Motor neuron (in vitro differentiated cells): ENCODE measurements around the gene C5orf15. TPM values are rescaled to one million over a fixed set of nuclear protein-coding genes. Genes with fewer than 3 reads are reported as not detected.
"Not testable (repeated sequence)": the region's sequence is repeated elsewhere in the genome, so short reads cannot be mapped to it uniquely, and the experiment has no call there.

Experiments used
- ATAC-seq, 8 experiments: fragments of 200-7000 bp; cut with Tn5 transposase; replicated peaks in 6 of 8; 2 replicates each; pipeline ENCODE4 v1.8.0; 2021; ENCODE audit warnings: mild to moderate bottlenecking in 8 of 8, moderate library complexity in 8 of 8
- H3K27ac ChIP-seq, 2 donors: fragments of 250-450 bp; sonication (Bioruptor Pico); 2 replicates each; pipeline ENCODE4 v1.9.0; 2021; ENCODE audit warnings: antibody characterized with exemption in 2 of 2, mild to moderate bottlenecking in 2 of 2, moderate library complexity in 1 of 2
- H3K4me1 ChIP-seq, 2 donors: fragments of 250-450 bp; sonication (Bioruptor Pico); replicated peaks in 1 of 2; 2 replicates each; pipeline ENCODE4 v1.6.1; 2021; ENCODE audit warnings: antibody characterized with exemption in 2 of 2, mild to moderate bottlenecking in 2 of 2, moderate library complexity in 1 of 2
- H3K4me3 ChIP-seq, 5 donors: fragments of 250-450 bp; sonication (Bioruptor Pico); 2 replicates each; pipeline ENCODE4 v1.9.0; 2021; ENCODE audit warnings: antibody characterized with exemption in 5 of 5, mild to moderate bottlenecking in 5 of 5, moderate library complexity in 4 of 5
- WGBS, 10 experiments: fragments of 450-650 bp; shearing (Covaris generic); methylation state at CpG; one replicate each; pipeline ENCODE4 v1.0.0; 2022; 5-methylcytosine and 5-hydroxymethylcytosine counted together
- in situ Hi-C, 9 experiments: fragments of 400-800 bp; cut with MboI; loops; one replicate each; pipeline ENCODE4 v1.15.0; 2021; ENCODE audit warnings: low sequenced_read_pairs in 9 of 9, low pct_unique_long_range_greater_than_20kb in 2 of 9; ENCODE audit not compliant: unreplicated experiment in 9 of 9
- total RNA-seq, 8 experiments: library from RNA; unstranded; fragments of 300-600 nt; gene quantifications; 2 replicates each; pipeline versions ENCODE4 v1.2.3 to v1.2.4, GENCODE V29; 2022

C5orf15 gene
- total RNA-seq, 8 experiments from 2014 or later = 27.3 to 92.6 (median 46.9) TPM

DNA sequence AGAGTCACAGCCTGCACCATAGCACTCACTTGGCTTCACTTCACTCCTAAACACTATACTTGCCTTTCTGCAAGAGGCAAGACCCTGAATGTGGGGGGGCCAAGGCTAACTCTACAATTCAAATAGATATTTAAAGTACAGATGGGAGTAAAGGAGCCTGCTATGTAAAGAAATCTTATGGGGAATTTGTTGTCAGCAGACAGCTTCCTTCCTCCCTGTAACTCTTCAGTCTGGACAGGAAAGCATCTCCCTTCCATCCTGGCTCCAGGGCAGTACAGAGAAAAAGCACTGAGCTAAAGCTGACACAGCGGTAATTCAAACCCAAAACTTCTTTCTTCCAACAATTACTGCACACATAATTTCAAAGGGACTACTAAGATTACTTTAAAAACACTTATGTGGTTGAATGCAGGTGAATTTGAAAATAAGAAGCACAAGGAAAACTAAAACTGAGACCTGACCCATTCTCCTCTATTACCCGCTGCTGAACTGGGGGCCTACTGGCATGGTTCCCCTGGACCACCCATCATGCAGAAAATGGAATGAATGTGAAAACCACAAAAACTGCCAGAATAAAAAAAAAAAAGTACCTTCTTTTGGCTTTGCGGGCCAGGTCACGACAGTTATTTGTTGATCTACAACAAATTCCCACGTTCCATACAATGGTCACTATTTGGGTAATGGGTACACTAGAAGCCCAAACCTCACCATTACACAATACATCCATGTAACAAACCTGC lies 22.9 kb upstream of the C5orf15 start:
- in situ Hi-C loops = loop anchor here in 1 of 9 experiments (25.0 kb wide), 1 partner anchor 879 kb away; no protein-coding TSS in a partner anchor
- no peak for ATAC-seq
- WGBS, 10 experiments = 85 to 100% (median 96%) methylated on average over 2 to 5 of the region's 5 CpGs; no CpG with 5 or more reads in 1 of the 10 experiments
- peaks cover 18 to 21% of the 10 kb centered on the region in 2 donors for H3K4me1 ChIP-seq
- no peak overlapping the region for H3K4me3 ChIP-seq
- H3K27ac ChIP-seq = no peak overlapping the region

DNA sequence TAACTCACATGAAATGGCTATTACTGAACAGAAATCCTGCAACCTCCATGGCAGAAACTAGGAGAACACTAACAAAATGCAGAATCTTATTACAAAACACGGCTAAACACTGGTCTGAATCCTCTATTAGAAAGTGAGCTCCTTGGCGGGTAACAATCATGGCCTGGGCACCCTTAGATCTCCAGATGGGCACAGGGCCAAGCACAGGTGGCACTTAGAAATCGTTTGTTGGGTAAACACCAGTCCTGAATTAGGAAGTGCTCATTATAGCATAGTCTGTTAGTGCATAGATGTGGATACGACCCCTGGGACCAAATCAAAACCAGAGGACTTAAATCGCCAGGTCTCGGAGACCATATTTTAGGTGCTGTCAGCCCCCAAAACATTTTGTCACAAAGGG lies 22.0 kb upstream of the C5orf15 start:
- peaks cover 9 to 12% of the 10 kb centered on the region in 2 donors for H3K4me1 ChIP-seq
- WGBS, 10 experiments = 73 to 94% (median 84%) methylated on average over 1 to 5 of the region's 6 CpGs; no CpG with 5 or more reads in 6 of the 10 experiments
- H3K27ac ChIP-seq = no peak overlapping the region
- no peak overlapping the region for H3K4me3 ChIP-seq
- ATAC-seq = no peak
- in situ Hi-C loops = loop anchor here in 1 of 9 experiments (25.0 kb wide), 1 partner anchor 878 kb away; no protein-coding TSS in a partner anchor

GRCh38 chr5:133985540-133986180 lies 17.2 kb upstream of the C5orf15 start:
- no peak overlapping the region for H3K27ac ChIP-seq
- H3K4me3 ChIP-seq = no peak overlapping the region
- no peak for ATAC-seq

GRCh38 chr5:133983674-133984073 lies 15.2 kb upstream of the C5orf15 start:
- Histone ChIP-seq H3K27ac (no peak overlapping the region), H3K4me3 (no peak overlapping the region), H3K4me1 (no peaks in the 10 kb centered on the region)
- peak in 5 of 8 experiments; percentile 24 to 60 (median 33) for ATAC-seq
- WGBS, 10 experiments = 59 to 100% (median 78%) methylated on average over 1 to 4 of the region's 5 CpGs
- in situ Hi-C loops = loop anchor here in 1 of 9 experiments (25.0 kb wide), 1 partner anchor 871 kb away; no protein-coding TSS in a partner anchor

More at GRCh38 chr5:133985540-133986180, 17.2 kb upstream of the C5orf15 start:
- no peaks in the 10 kb centered on the region for H3K4me1 ChIP-seq
- 93 to 100% (median 100%) methylated on average over 1 to 2 of the region's 3 CpGs; no CpG with 5 or more reads in 4 of the 10 experiments for WGBS, 10 experiments
- in situ Hi-C loops = loop anchor here in 1 of 9 experiments (25.0 kb wide), 1 partner anchor 873 kb away; no protein-coding TSS in a partner anchor

DNA sequence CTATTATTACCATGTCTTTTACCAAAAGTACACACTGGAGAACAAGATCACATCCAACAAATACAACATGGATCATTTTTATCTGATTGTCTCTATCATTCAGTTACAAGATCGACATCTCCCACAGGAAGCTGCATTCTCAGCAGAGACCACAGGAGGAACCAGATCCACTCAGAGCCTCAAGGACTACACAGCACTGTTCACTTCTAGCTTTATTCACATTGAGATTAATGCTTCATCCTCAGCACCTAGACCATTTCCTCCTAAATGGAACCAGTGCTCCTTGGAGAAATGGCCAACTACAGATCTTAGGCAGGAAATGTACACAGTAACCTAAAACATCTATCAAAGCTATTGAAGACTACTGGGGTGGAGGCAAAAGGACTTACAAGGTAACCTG lies 13.3 kb upstream of the C5orf15 start:
- WGBS, 10 experiments = 22 to 100% (median 83%) methylated on average over 1 of the region's 1 CpG; no CpG with 5 or more reads in 3 of the 10 experiments
- peak in 1 of 8 experiments; percentile 49 for ATAC-seq

GRCh38 chr5:133980652-133981051 lies 12.2 kb upstream of the C5orf15 start:
- Histone ChIP-seq H3K4me3 (no peak overlapping the region), H3K27ac (no peak overlapping the region), H3K4me1 (no peaks in the 10 kb centered on the region)
- 58 to 100% (median 96%) methylated on average over 1 to 4 of the region's 7 CpGs; no CpG with 5 or more reads in 4 of the 10 experiments for WGBS, 10 experiments
- in situ Hi-C loops = loop anchor here in 1 of 9 experiments (25.0 kb wide), 1 partner anchor 868 kb away; no protein-coding TSS in a partner anchor
- ATAC-seq = no peak

More for the DNA sequence above, 13.3 kb upstream of the C5orf15 start:
- H3K4me1 ChIP-seq = no peaks in the 10 kb centered on the region
- in situ Hi-C loops = loop anchor here in 1 of 9 experiments (25.0 kb wide), 1 partner anchor 869 kb away; no protein-coding TSS in a partner anchor
- no peak overlapping the region for H3K4me3 ChIP-seq
- H3K27ac ChIP-seq = no peak overlapping the region

DNA sequence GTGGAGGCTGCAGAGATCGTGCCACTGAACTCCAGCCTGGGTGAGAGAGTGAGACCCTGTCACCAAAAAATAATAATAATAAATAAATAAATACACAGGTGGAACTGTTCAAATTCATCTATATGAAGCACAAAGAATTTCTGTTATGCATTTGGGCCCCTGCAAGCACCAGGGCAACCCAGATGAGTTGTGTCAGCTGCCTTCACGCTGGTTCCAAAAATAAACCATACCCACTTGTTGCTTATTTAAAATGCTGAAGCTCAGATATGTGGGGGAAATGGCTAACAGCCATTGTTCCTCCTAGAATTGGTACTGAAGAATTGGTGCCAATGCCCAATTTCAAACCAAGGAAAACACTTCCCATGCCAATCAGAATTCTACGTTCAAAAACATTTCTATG lies 10.5 kb upstream of the C5orf15 start:
- 33 to 100% (median 86%) methylated on average over 1 to 2 of the region's 3 CpGs; no CpG with 5 or more reads in 1 of the 10 experiments for WGBS, 10 experiments
- ATAC-seq = no peak
- in situ Hi-C loops = loop anchor here in 1 of 9 experiments (25.0 kb wide), 1 partner anchor 867 kb away; no protein-coding TSS in a partner anchor
- no peak overlapping the region for H3K4me3 ChIP-seq
- no peaks in the 10 kb centered on the region for H3K4me1 ChIP-seq
- H3K27ac ChIP-seq = no peak overlapping the region

DNA sequence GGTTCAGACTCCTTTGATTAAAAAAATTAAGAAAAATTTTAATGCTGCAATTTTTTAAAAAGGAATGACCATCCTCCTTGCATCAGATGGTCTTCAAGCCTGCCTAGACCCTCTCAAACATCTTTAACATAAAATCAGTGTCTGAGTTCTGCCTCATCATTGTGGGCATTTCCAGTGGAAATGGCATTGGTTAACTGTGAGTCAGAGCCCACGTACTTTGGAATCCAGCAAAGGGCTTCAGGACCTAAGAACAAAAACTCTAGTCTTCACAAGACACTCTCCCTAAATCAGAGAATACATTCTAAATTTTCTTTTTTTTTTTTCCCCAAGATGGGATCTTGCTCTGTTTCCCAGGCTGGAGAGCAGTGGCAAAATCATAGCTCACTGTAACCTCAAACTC lies 9.4 kb upstream of the C5orf15 start:
- no peak overlapping the region for H3K27ac ChIP-seq
- peak in 3 of 8 experiments; percentile 13 to 37 (median 16) for ATAC-seq
- in situ Hi-C loops = loop anchor here in 1 of 9 experiments (25.0 kb wide), 1 partner anchor 866 kb away; no protein-coding TSS in a partner anchor
- H3K4me3 ChIP-seq = no peak overlapping the region
- no peaks in the 10 kb centered on the region for H3K4me1 ChIP-seq
- 25 to 100% (median 100%) methylated on average over 1 of the region's 1 CpG; no CpG with 5 or more reads in 2 of the 10 experiments for WGBS, 10 experiments

DNA sequence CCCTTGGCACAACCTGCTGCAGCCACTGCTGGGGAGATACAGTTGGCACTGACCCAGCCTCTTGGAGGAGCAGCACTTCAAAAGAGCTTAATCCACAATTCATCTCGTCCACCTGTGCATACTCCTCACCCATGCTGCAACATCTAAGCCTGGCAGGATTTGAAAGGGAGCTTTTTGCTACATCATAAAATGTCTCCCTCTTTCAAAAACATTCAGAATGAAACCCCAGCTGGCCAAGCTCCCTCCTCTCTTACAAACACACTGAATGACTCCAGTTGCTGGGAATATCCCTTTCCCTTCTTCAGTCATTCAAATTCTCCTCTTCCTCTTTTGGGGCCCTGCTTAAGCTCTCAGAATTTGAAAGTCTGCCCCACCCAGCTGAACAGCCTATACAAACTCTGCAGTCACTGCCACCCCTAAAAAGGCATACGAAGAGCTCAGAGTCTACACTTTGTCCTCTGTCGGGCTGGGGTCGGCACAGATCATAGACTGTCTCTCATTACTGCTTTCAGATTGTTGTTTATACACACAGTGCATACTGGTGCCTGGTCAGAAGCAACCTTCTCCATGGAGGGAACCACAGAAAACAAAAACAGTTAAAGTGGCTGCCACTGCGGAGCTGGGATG lies 8.8 kb upstream of the C5orf15 start:
- Histone ChIP-seq H3K4me3 (no peak overlapping the region), H3K27ac (no peak overlapping the region), H3K4me1 (no peaks in the 10 kb centered on the region)
- in situ Hi-C loops = loop anchor here in 1 of 9 experiments (25.0 kb wide), 1 partner anchor 865 kb away; no protein-coding TSS in a partner anchor
- ATAC-seq = peak in 7 of 8 experiments; percentile 14 to 76 (median 34)
- WGBS, 10 experiments = 0 to 100% (median 67%) methylated on average over 1 to 5 of the region's 5 CpGs; no CpG with 5 or more reads in 2 of the 10 experiments

- WGBS, 10 experiments = 80 to 100% (median 95%) methylated on average over 1 to 11 of the region's 16 CpGs; no CpG with 5 or more reads in 1 of the 10 experiments
- not testable (repeated sequence) for H3K27ac ChIP-seq, ATAC-seq, H3K4me3 ChIP-seq, H3K4me1 ChIP-seq
- in situ Hi-C loops = loop anchor here in 1 of 9 experiments (25.0 kb wide), 1 partner anchor 863 kb away; no protein-coding TSS in a partner anchor
Measured at GRCh38 chr5:133975546-133975945, 7.1 kb upstream of the C5orf15 start.

- Histone ChIP-seq H3K4me1 (peaks cover 2 to 5% of the 10 kb centered on the region in 2 donors), H3K27ac (no peak overlapping the region), H3K4me3 (no peak overlapping the region)
- 67 to 100% (median 99%) methylated on average over 2 to 6 of the region's 6 CpGs; no CpG with 5 or more reads in 2 of the 10 experiments for WGBS, 10 experiments
- in situ Hi-C loops = no loop called here
- no peak for ATAC-seq
Measured at GRCh38 chr5:133974142-133974541, 5.7 kb upstream of the C5orf15 start.

- Histone ChIP-seq H3K4me1 (peaks cover 6 to 17% of the 10 kb centered on the region in 2 donors), H3K4me3 (no peak overlapping the region), H3K27ac (no peak overlapping the region)
- ATAC-seq = no peak
- in situ Hi-C loops = no loop called here
- WGBS, 10 experiments = 80 to 100% (median 93%) methylated on average over 1 to 2 of the region's 2 CpGs; no CpG with 5 or more reads in 3 of the 10 experiments
Measured at GRCh38 chr5:133970325-133970909, 2.0 kb upstream of the C5orf15 start.
